SIG-M5 treated with dmso at 0.1 percent for 504 hours (cell line): ENCODE measurements around the gene ADGRF1.
"Not testable (repeated sequence)": the region's sequence is repeated elsewhere in the genome, so short reads cannot be mapped to it uniquely, and the experiment has no call there.

ENCODE experiments used
- DNase-seq: peaks from one replicate; lab custom pipeline; 2025; ENCODE audit not compliant: unreplicated experiment; lab: John Stamatoyannopoulos, UW

The ADGRF1 gene

GRCh38 chr6:47042275-47042791, at the start of gene ADGRF1:
TSS of gene ADGRF1 (minus strand) at chr6:47042332. CDS start at chr6:47029061, 13,271 bp downstream.
- DNase-seq = no peak

GRCh38 chr6:47090881-47091280, 48.7 kb upstream of the ADGRF1 start:
- no peak for DNase-seq

- DNase-seq = not testable (repeated sequence)
These were observed 47.3 kb upstream of the ADGRF1 start for GRCh38 chr6:47089473-47089872.

GRCh38 chr6:47086051-47086770, 44.1 kb upstream of the ADGRF1 start:
- no peak for DNase-seq

- DNase-seq = no peak
These were observed 42.5 kb upstream of the ADGRF1 start for GRCh38 chr6:47084610-47085009.

GRCh38 chr6:47083586-47084047, 41.5 kb upstream of the ADGRF1 start:
- DNase-seq = no peak

- DNase-seq = no peak
These were observed 38.0 kb upstream of the ADGRF1 start for GRCh38 chr6:47080083-47080596.

GRCh38 chr6:47079638-47080037, 37.5 kb upstream of the ADGRF1 start:
- no peak for DNase-seq

- DNase-seq = no peak
These were observed 36.9 kb upstream of the ADGRF1 start for GRCh38 chr6:47078991-47079390.

- no peak for DNase-seq
These were observed 34.6 kb upstream of the ADGRF1 start for GRCh38 chr6:47076422-47077344.

- DNase-seq = no peak
These were observed 33.7 kb upstream of the ADGRF1 start for GRCh38 chr6:47075741-47076421.

- no peak for DNase-seq
These were observed 33.0 kb upstream of the ADGRF1 start for GRCh38 chr6:47075168-47075567.

- no peak for DNase-seq
These were observed 31.3 kb upstream of the ADGRF1 start for GRCh38 chr6:47073125-47074110.

- DNase-seq = no peak
These were observed 30.5 kb upstream of the ADGRF1 start for GRCh38 chr6:47072667-47073066.

GRCh38 chr6:47071681-47072080, 29.5 kb upstream of the ADGRF1 start:
- no peak for DNase-seq

GRCh38 chr6:47070461-47070860, 28.3 kb upstream of the ADGRF1 start:
- no peak for DNase-seq

- no peak for DNase-seq
These were observed 27.0 kb upstream of the ADGRF1 start for GRCh38 chr6:47069156-47069555.

- DNase-seq = no peak
These were observed 24.3 kb upstream of the ADGRF1 start for GRCh38 chr6:47066418-47066817.

GRCh38 chr6:47064274-47064673, 22.1 kb upstream of the ADGRF1 start:
- no peak for DNase-seq

- no peak for DNase-seq
These were observed 20.2 kb upstream of the ADGRF1 start for GRCh38 chr6:47062346-47062745.
